ENCODE results near the gene EIF5AL1. TPM values are rescaled to one million over a fixed set of nuclear protein-coding genes. Genes with fewer than 3 reads are reported as not detected.

Gene EIF5AL1
- total RNA-seq, 1 experiment from 2014 or later = 0.54 TPM

GRCh38 chr10:79493806-79494205 is 18.5 kb upstream of the EIF5AL1 start:
- Mint-ChIP-seq H3K27me3 (ENCODE audit: insufficient read depth, unreplicated experiment) (peaks cover 25% of the 10 kb centered on the region), H3K9me3 (ENCODE audit: unreplicated experiment) (no peaks in the 10 kb centered on the region), H3K27ac (ENCODE audit: low read depth, unreplicated experiment) (no peak overlapping the region), H3K4me1 (ENCODE audit: insufficient read depth, unreplicated experiment) (peaks cover 3% of the 10 kb centered on the region), H3K36me3 (ENCODE audit: insufficient read depth, unreplicated experiment) (no peaks in the 10 kb centered on the region), H3K4me3 (ENCODE audit: unreplicated experiment) (no peak overlapping the region)
- BruUV-seq (replicated peaks) = no TSS peak
- DNase-seq (ENCODE audit: unreplicated experiment) = no peak
- TF ChIP-seq CTCF (IDR thresholded peaks at IDR 0.05; ENCODE audit: unreplicated experiment) = no peak
- ChIA-PET CTCF (interaction anchor here (0.5 kb wide), 1 partner anchor 14 kb away, joined by 5 read pairs; no protein-coding TSS in a partner anchor), POLR2A (no interaction called here)
- intact Hi-C loops (cut with micrococcal nuclease) = no loop called here

GRCh38 chr10:79494871-79495705 is 17.2 kb upstream of the EIF5AL1 start:
- ChIA-PET CTCF (interaction anchor here (0.7 to 0.8 kb wide), 2 partner anchors 9 to 112 kb away, joined by 3 read pairs; no protein-coding TSS in a partner anchor), POLR2A (interaction anchor here (0.7 kb wide), 1 partner anchor 10 kb away, joined by 4 read pairs; no protein-coding TSS in a partner anchor)
- Mint-ChIP-seq H3K4me1 (ENCODE audit: insufficient read depth, unreplicated experiment) (no peaks in the 10 kb centered on the region), H3K4me3 (ENCODE audit: unreplicated experiment) (no peak overlapping the region), H3K36me3 (ENCODE audit: insufficient read depth, unreplicated experiment) (no peaks in the 10 kb centered on the region), H3K27me3 (ENCODE audit: insufficient read depth, unreplicated experiment) (peaks cover 26% of the 10 kb centered on the region), H3K9me3 (ENCODE audit: unreplicated experiment) (no peaks in the 10 kb centered on the region), H3K27ac (ENCODE audit: low read depth, unreplicated experiment) (no peak overlapping the region)
- no peak for TF ChIP-seq CTCF (IDR thresholded peaks at IDR 0.05; ENCODE audit: unreplicated experiment)
- intact Hi-C loops (cut with micrococcal nuclease) = no loop called here
- no TSS peak for BruUV-seq (replicated peaks)
- DNase-seq (ENCODE audit: unreplicated experiment) = no peak

- Mint-ChIP-seq H3K4me1 (ENCODE audit: insufficient read depth, unreplicated experiment) (no peaks in the 10 kb centered on the region), H3K9me3 (ENCODE audit: unreplicated experiment) (no peaks in the 10 kb centered on the region), H3K27ac (ENCODE audit: low read depth, unreplicated experiment) (no peak overlapping the region), H3K36me3 (ENCODE audit: insufficient read depth, unreplicated experiment) (no peaks in the 10 kb centered on the region), H3K4me3 (ENCODE audit: unreplicated experiment) (no peak overlapping the region), H3K27me3 (ENCODE audit: insufficient read depth, unreplicated experiment) (peaks cover 26% of the 10 kb centered on the region)
- DNase-seq (ENCODE audit: unreplicated experiment) = no peak
- no peak for TF ChIP-seq CTCF (IDR thresholded peaks at IDR 0.05; ENCODE audit: unreplicated experiment)
- POLR2A ChIA-PET = interaction anchor here (1.2 kb wide), 1 partner anchor 8 kb away, joined by 3 read pairs; no protein-coding TSS in a partner anchor
- intact Hi-C loops (cut with micrococcal nuclease) = no loop called here
- BruUV-seq (replicated peaks) = no TSS peak
- CTCF ChIA-PET = interaction anchor here (0.7 to 1.3 kb wide), 3 partner anchors 10 to 40 kb away, joined by 3 read pairs; no protein-coding TSS in a partner anchor
Observed at GRCh38 chr10:79495791-79496190, 16.5 kb upstream of the EIF5AL1 start.

GRCh38 chr10:79496896-79497295 is 15.4 kb upstream of the EIF5AL1 start:
- H3K4me3 Mint-ChIP-seq (ENCODE audit: unreplicated experiment) = no peak overlapping the region
- H3K27me3 Mint-ChIP-seq (ENCODE audit: insufficient read depth, unreplicated experiment) = peaks cover 26% of the 10 kb centered on the region
- intact Hi-C loops (cut with micrococcal nuclease) = no loop called here
- ChIA-PET CTCF (interaction anchor here (1.3 kb wide), 1 partner anchor 41 kb away, joined by 3 read pairs; no protein-coding TSS in a partner anchor), POLR2A (interaction anchor here (0.7 to 1.2 kb wide), 2 partner anchors 9 to 1424 kb away, joined by 3 to 5 read pairs; no protein-coding TSS in a partner anchor)
- no peak for TF ChIP-seq CTCF (IDR thresholded peaks at IDR 0.05; ENCODE audit: unreplicated experiment)
- no peaks in the 10 kb centered on the region for H3K9me3 Mint-ChIP-seq (ENCODE audit: unreplicated experiment)
- no TSS peak for BruUV-seq (replicated peaks)
- DNase-seq (ENCODE audit: unreplicated experiment) = no peak
- no peak overlapping the region for H3K27ac Mint-ChIP-seq (ENCODE audit: low read depth, unreplicated experiment)
- H3K36me3 Mint-ChIP-seq (ENCODE audit: insufficient read depth, unreplicated experiment) = no peaks in the 10 kb centered on the region
- H3K4me1 Mint-ChIP-seq (ENCODE audit: insufficient read depth, unreplicated experiment) = no peaks in the 10 kb centered on the region
